Measurements from ENCODE around the gene CBLN1.

Gene CBLN1

GRCh38 chr16:49281480-49281842 is at the start of gene CBLN1:
TSS of gene CBLN1 (minus strand) at chr16:49281838. CDS start at chr16:49281465, 373 bp downstream.
- no peak for DNase-seq

DNA sequence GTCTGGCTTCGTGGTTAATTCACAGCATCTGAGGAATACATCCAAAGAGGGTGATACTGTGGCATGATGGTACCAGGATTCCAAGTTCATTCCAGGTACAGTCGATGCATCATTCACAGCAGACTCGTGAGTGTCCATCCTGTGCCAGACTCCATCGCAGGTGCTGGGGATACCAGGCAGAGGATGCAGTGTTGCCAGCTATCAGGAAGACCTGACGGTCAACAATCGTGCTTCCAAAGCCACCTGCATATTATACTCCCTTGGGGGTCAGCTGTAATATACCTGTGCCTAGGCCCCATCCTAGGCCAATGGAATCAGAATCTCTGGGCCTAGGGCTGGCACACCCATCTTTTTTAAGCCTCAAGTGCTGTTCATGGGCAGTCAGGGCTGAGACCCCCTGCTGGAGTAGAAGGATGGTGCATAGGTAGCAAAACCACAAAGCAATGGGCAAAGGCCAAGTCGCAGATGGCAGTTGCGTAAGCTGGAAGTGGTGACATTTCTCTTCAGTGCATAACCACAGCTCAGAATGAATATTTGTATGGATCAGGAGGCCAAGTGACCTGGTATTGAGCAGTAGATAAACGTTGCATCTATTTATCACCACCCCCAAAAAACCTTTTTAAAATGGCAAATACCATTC is 49.0 kb upstream of the CBLN1 start:
- no peak for DNase-seq

DNA sequence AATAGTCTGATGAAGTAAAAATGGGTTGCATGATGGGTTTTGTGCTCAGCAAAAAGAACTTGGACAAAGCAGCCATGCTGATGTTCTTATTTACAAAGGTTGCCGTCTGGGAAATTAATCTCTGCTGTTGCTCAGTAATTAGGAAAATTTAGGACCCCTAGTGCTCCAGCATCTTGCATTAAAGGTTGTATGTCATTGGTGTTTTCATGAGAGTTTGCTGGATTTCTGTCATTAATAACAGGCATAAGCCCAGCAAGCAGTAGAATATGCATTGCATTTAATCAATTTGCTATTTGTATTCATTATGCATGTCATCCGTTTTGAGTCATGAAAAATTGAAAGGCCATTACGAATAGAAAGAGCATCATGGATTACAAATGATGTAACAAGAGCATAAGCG is 46.7 kb upstream of the CBLN1 start:
- DNase-seq = no peak

DNA sequence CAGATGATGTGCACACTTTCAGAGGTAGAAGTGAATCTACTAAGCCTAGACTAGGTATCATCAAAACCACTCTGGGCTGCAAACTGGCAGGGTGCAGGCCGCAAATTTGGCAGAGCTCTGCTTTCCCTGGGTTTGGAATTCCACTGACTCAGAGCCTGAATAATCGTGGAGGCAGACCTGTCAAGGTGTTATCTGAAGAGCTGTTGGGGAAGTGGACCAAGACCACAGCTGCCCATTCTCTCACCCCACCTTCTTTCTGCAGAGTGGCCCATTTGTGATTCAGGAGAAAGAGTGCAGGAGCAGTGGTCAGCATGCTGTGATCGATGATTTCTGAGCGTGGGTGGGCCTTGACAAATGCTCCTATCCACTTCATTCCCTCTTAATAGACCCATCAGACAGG is 45.8 kb upstream of the CBLN1 start:
- no peak for DNase-seq

DNA sequence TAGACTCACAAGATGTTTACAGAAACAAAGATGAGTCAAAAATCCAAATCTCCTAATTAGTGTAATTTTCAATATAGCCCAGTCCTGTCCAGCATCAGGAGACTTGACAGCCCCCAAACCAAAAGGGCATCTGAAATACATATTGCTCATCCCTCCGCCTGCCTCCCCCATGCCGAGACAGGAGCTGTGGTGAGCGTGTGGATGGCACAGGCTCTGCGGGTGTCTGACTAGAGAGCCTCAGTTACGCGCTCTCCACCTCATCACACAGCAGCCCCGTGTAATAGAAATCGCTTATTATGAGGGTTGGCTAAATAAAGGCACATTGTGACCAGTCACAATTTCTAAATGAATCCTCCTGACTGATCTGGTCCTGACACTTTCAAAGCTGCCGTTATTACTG is 43.1 kb upstream of the CBLN1 start:
- DNase-seq = no peak

- no peak for DNase-seq
Measured at GRCh38 chr16:49315602-49316001, 34.0 kb upstream of the CBLN1 start.

GRCh38 chr16:49312389-49312985 is 30.8 kb upstream of the CBLN1 start:
- DNase-seq = no peak

- no peak for DNase-seq
Measured at GRCh38 chr16:49311823-49312222, 30.2 kb upstream of the CBLN1 start.

GRCh38 chr16:49307176-49307575 is 25.5 kb upstream of the CBLN1 start:
- no peak for DNase-seq

DNA sequence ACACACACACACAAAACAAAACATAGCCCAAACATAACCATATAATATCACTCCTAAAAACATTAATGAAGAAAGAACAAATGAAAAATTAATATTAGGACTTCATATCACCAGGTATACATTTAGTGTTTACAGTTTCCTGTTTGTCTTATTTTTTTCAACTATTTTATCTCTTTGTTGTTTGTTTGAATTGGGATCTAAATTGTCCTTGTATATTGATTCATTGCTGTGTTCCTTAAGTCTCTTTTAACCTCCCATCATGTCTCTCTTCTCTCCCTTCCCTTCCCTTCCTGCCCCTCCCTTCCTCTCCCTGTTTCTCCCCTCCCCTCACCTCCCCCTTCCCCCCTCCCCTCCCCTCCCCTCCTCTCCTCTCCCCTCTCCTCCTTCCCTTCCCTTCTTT is 23.8 kb upstream of the CBLN1 start:
- no peak for DNase-seq

GRCh38 chr16:49292413-49292812 is 10.8 kb upstream of the CBLN1 start:
- DNase-seq = no peak

GRCh38 chr16:49287572-49287971 is 5.9 kb upstream of the CBLN1 start:
- no peak for DNase-seq

GRCh38 chr16:49284962-49285361 is 3.3 kb upstream of the CBLN1 start:
- no peak for DNase-seq

DNA sequence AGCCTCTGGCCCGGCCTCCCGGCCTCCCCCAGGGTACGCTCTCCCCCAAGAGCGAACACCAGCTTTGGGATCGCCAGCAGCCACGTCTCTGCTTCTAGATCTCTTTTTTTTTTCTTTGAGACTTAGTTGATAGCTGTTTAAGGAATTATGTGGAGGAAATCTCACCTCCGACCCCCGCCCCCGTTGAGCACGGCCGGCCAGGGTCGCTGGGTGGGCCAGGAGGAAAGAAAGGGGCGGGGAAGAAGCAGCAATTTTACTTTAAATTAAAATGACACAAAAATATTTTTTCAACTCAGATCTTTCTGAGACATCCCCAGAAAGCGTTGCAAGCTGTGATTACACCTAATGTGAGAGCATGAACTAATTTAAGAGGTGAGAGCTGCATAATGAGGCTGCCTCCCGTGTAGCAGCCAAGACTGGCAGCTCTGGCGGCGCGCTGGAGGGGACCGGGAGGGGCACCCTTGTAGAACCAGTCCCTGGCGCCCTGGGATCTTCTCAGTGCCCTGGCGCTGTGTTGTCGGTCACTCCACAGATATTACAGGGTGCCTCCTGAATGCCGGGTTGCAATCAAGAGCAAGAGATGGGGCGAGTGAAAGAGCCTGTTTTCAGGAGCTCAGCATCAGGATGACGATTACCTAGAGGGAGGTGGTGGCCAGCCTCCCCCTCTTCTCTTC is 1.9 kb upstream of the CBLN1 start:
- no peak for DNase-seq

DNA sequence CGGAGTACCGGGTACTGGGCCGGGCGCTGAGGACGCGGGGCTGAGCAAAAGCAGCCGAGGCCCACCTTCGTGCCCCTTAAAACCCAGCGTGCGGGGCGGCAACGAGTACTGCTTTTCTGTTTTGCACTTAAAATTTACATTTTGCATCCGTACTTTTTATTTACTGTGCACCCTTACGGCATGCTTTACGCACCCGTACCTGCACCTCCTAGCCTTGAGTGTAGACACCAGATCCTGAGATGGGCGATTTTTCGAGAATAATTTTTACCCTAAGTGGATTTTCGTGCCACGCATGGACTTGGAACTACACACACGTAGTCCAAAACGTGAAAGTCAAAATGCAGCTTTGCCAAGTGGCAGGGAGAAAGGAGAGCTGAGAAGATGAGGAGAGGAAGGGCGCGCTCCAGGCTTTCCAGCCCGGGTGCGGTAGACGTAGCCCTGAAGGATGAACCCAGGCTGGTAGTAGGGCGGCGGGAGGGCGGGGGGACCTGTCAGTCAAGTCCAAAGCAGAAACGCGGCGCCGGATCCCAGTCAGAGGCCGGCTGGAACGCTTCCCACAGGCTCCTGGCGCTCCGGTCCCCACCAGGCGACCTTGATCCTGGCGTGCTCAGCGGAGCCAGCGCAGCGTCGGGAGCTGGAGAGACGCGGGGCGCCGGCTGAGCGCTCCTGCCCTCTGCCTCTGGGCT is 1.2 kb upstream of the CBLN1 start:
- no peak for DNase-seq

DNA sequence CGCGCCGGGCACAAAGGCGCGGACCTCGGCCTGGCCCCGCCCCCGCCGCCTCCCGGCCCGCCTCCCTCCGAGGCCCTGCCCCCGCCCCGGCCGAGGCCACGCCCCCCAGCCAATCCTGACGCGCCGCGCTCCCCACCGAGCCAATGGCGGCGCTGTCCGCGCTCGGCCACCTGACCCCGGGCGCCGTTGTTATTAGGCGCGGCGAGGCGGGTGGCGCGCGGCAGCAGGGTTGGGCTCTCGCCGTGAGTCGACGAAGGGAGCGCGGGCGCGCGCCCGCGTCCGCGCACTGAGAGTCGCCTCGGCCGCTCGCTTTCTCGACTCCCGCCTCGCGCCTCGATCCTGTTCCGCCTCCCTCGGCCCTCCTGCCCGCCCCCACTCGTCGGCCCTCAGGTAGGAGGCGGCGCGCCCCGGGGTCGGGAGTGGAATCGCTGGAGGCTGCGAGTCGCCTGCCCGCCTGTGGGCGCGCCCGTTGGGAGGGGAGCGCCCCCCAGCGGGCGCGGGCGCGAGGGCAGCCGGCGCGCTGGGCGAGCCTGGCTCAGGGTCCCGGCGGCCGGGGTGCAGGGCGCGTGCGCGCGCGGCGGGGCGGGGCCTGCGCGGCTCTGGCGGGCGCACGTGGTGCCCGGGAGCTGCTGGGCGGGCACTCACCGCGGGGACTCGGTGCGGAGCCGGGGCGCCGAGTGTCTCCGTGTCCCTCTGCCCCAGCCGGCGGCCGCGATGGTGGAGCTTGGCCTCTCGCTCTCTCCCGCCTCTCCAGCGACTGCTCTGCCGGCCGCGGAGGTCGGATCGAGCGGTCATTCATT is 405 bp upstream of the CBLN1 start:
- peak in 1 of 2 donors; percentile 7 for DNase-seq

- no peak for DNase-seq
Measured at GRCh38 chr16:49280841-49281371, 732 bp downstream of the CBLN1 start.

GRCh38 chr16:49280105-49280741 is 1.4 kb downstream of the CBLN1 start:
- DNase-seq = no peak

DNA sequence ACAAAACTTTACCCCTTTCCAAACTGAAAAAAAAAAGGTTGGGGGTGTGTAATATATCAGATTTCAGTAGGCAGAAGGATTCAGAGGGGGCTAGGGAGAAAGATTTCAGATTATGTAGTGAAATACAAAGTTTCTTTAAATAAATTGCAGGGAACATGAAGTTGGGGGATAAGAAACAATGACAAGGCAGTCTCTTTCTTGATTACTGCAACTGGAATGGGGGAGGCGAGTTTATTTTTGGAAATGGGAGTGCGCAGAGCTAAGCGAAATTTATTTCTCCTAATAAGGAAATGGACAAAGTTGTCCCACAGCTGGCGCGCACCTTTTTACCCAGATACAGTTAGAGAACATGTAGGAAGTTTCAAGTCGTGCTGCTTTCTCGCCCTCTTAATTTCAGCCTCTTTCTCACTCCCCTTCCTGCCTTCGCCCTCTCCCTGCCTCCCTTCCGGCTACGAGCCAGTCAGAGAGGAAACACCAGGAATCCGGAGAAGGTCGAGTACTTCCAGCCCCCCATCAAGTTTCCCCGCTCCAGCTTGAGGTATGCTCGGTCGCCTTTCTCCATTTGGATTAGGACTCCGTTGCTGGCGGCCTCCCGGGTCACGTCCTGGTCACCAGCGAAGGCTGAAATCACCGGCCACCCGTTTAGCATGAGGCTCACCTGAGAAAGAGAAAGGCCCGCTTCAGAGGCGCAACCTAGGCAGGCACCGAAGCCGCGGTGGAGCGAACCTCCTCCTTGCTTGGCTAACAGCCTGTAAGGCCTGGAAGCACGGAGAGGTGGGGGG is 2.5 kb downstream of the CBLN1 start:
- no peak for DNase-seq

GRCh38 chr16:49278567-49278827 is 3.1 kb downstream of the CBLN1 start:
- no peak for DNase-seq

DNA sequence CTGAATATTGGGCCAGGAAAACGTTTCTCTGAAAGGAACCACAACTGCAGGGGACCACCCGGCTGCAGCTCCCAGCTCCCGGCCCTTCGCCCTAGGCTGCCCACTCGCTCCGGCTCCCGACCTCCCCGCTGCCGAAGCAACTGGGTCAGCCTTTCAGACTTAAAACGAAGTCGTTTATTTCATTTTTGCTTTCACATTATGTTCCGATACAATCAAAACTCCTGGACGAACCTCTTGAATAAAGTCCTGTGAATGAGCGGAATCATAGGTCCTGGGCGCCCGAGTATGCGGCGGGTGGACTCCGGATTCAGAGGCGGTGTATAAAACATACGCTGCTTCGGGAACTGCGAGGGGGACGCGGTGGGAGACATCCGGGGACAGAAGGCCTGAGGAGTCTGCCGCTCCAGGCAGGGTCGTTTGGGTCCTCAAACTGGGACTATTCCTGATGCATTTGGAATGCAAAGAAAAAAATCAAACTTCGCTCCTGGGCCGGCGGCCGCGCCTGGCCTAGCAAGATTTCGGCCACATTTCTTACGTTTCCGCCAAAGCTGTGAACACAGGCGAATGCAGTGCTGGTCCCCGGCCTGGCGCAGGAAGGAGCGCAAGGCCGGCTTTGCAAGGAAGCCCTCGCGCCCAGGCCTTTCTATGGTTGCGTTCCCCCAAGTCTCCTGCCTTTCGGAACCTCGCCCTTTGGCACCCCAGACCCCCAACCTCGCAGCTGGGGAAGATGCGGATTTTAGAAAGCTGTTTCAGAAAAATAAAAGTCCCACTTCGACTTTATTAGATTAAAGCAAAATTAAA is 3.7 kb downstream of the CBLN1 start:
- DNase-seq = no peak

Measured in activated CD4-positive, alpha-beta T cell treated with anti-CD3 and anti-CD28 coated beads for 4 hours (primary cell).